Gastroesophageal sphincter (tissue), 4 donors: ENCODE data around the gene ZNF394. TPM values are rescaled to one million over a fixed set of nuclear protein-coding genes. Genes with fewer than 3 reads are reported as not detected.

Experiments
- ATAC-seq: fragments of 150-250 bp; one replicate; pipeline ENCODE4 v1.9.1; 2016; ENCODE audit warnings: mild to moderate bottlenecking, moderate library complexity
- H3K27ac ChIP-seq, 4 donors: fragments of 200-600 bp; sonication (generic) in 3 of 4; 1 replicate in 3 of 4; 2 replicates in 1 of 4; pipeline ENCODE4 v1.5.1; 2016 to 2019
- H3K27me3 ChIP-seq: fragments of 200-600 bp; sonication (generic); one replicate; pipeline ENCODE4 v1.5.1; 2019
- H3K36me3 ChIP-seq, 2 donors: fragments of 200-600 bp; sonication (generic); one replicate each; pipeline ENCODE4 v1.5.1; 2019; ENCODE audit warnings: control low read depth in 1 of 2
- H3K4me1 ChIP-seq, 3 donors: fragments of 200-600 bp; sonication (generic); 1 replicate in 2 of 3; 2 replicates in 1 of 3; pipeline ENCODE4 v1.5.1; 2016 to 2019; ENCODE audit warnings: control low read depth in 2 of 3
- H3K4me3 ChIP-seq, 2 donors: fragments of 200-600 bp; sonication (generic); one replicate each; pipeline ENCODE4 v1.5.1; 2019; ENCODE audit warnings: mild to moderate bottlenecking in 1 of 2, moderate library complexity in 1 of 2
- H3K9me3 ChIP-seq, 3 donors: fragments of 200-600 bp; sonication (generic); one replicate each; pipeline ENCODE4 v1.5.1; 2017 to 2019; ENCODE audit warnings: control low read depth in 2 of 3
- EP300 ChIP-seq: sonication (generic); formaldehyde crosslinking; IDR thresholded peaks from one replicate; pipeline ENCODE4 v1.6.1; 2017; ENCODE audit warnings: antibody characterized with exemption, mild to moderate bottlenecking
- POLR2A ChIP-seq, 2 donors: fragments of 450-650 bp; IDR thresholded peaks; one replicate each; pipeline ENCODE4 v1.6.1; 2017; ENCODE audit warnings: antibody characterized with exemption in 2 of 2, mild to moderate bottlenecking in 2 of 2, moderate library complexity in 1 of 2
- POLR2AphosphoS5 ChIP-seq: sonication (generic); formaldehyde crosslinking; IDR thresholded peaks from one replicate; pipeline ENCODE4 v1.6.1; 2017; ENCODE audit warnings: antibody characterized with exemption
- WGBS, 2 donors: methylation state at CpG; one replicate each; pipeline ENCODE4 v1.1.5; 2018; ENCODE audit warnings: low coverage in 1 of 2; 5-methylcytosine and 5-hydroxymethylcytosine counted together
- total RNA-seq, 4 donors: library from RNA; depleted of rRNA; stranded (reverse); fragments of >200 nt; gene quantifications; one replicate each; pipeline ENCODE4 v1.1.0, GENCODE V29; 2016
- TF ChIP-seq, protein P1 (sequence below), 4 experiments: fragments of 200-600 bp in 2 of 4; fragments of 450-650 bp in 2 of 4; sonication (generic) in 1 of 4; IDR thresholded peaks; one replicate each; pipeline ENCODE4 v1.5.1; 2017 to 2019; ENCODE audit warnings: antibody characterized with exemption in 4 of 4, mild to moderate bottlenecking in 2 of 4, moderate library complexity in 2 of 4

The ZNF394 gene
- total RNA-seq, 4 donors from 2014 or later, result 29.9 to 54.1 (median 45.1) TPM

DNA sequence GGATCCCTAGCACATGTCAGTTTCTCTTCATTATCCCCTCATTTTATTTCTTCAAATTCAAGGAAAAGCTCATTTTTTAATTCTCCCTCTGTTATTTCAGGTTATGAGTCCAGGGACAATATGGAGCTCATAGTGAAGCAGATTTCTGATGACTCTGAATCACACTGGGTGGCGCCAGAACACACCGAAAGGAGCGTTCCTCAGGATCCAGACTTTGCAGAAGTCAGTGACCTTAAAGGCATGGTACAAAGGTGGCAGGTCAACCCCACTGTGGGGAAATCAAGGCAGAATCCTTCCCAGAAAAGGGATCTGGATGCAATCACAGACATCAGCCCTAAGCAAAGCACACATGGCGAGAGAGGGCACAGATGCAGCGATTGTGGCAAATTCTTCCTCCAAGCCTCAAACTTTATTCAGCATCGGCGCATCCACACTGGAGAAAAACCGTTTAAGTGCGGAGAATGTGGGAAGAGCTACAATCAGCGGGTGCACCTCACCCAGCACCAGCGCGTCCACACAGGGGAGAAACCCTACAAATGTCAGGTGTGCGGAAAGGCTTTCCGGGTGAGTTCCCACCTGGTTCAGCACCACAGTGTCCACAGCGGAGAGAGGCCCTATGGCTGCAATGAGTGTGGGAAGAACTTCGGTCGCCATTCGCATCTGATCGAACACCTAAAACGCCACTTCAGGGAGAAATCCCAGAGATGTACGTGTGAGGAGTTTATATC lies 25.8 kb upstream of the ZNF394 start:
- 82 to 91% methylated on average over 9 to 14 of the region's 21 CpGs for WGBS, 2 donors
- TF ChIP-seq POLR2AphosphoS5, result no peak
- TF ChIP-seq POLR2A (IDR thresholded peaks at IDR 0.05), result no peak
- no peak for TF ChIP-seq EP300
- H3K27ac ChIP-seq, result no peak overlapping the region
- H3K27me3 ChIP-seq, result no peaks in the 10 kb centered on the region
- no peak overlapping the region for H3K4me3 ChIP-seq
- peaks cover 0 to 24% (median 0%) of the 10 kb centered on the region in 3 donors for H3K9me3 ChIP-seq
- H3K4me1 ChIP-seq, result no peaks in the 10 kb centered on the region
- ATAC-seq, result no peak
- peaks cover 0 to 93% of the 10 kb centered on the region in 2 donors for H3K36me3 ChIP-seq

DNA sequence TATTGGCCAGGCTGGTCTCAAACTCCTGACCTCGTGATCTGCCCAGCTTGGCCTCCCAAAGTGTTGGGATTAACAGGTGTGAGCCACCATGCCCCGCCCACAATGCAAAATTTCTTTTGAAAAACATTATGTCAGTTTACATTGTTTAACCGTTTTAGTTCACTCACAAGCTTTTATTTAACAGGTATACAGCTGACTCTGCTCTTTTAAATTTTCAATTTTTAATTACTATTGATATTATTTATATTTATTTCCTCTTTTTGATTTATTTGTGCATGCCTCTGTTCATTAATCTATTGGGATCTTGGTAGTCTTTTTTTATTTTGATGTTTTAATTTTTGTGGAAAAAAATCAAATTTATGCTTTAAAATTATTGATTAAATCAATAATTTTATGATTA lies 21.3 kb upstream of the ZNF394 start:
- Histone ChIP-seq H3K4me3 (no peak overlapping the region), H3K9me3 (no peaks in the 10 kb centered on the region), H3K27me3 (no peaks in the 10 kb centered on the region), H3K27ac (no peak overlapping the region), H3K4me1 (no peaks in the 10 kb centered on the region), H3K36me3 (peaks cover 0 to 93% of the 10 kb centered on the region in 2 donors)
- 98 to 100% methylated on average over 3 of the region's 3 CpGs for WGBS, 2 donors
- TF ChIP-seq EP300 (no peak), POLR2A (IDR thresholded peaks at IDR 0.05) (no peak), POLR2AphosphoS5 (no peak)
- TF ChIP-seq, protein P1, sequence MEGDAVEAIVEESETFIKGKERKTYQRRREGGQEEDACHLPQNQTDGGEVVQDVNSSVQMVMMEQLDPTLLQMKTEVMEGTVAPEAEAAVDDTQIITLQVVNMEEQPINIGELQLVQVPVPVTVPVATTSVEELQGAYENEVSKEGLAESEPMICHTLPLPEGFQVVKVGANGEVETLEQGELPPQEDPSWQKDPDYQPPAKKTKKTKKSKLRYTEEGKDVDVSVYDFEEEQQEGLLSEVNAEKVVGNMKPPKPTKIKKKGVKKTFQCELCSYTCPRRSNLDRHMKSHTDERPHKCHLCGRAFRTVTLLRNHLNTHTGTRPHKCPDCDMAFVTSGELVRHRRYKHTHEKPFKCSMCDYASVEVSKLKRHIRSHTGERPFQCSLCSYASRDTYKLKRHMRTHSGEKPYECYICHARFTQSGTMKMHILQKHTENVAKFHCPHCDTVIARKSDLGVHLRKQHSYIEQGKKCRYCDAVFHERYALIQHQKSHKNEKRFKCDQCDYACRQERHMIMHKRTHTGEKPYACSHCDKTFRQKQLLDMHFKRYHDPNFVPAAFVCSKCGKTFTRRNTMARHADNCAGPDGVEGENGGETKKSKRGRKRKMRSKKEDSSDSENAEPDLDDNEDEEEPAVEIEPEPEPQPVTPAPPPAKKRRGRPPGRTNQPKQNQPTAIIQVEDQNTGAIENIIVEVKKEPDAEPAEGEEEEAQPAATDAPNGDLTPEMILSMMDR (IDR thresholded peaks at IDR 0.05), result no peak
- no peak for ATAC-seq

DNA sequence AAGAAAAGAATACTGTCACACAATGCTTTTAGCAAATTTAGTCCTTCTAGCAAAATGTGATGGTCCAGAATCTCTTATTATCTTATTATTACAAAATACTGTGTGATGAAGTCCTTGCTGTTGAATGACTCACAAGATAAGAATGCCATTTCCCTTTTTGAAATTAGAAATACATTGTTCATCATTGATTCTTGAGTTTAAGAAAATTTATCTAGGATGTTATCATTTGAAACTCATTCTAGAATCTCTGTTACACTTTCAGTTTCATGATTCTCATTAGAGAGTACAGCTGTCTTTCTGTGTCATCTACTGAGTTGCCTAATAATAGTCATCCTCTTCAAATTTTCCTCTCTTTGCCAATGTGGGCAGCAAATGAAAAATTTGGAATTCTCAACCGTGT lies 14.0 kb upstream of the ZNF394 start:
- ATAC-seq, result no peak
- WGBS, 2 donors, result 91 to 93% methylated on average over 1 of the region's 1 CpG
- H3K27ac ChIP-seq, result no peak overlapping the region
- TF ChIP-seq, protein P1 (IDR thresholded peaks at IDR 0.05), result no peak
- TF ChIP-seq EP300 (no peak), POLR2AphosphoS5 (no peak), POLR2A (IDR thresholded peaks at IDR 0.05) (no peak)
- no peaks in the 10 kb centered on the region for H3K4me1 ChIP-seq
- H3K4me3 ChIP-seq, result no peak overlapping the region
- H3K9me3 ChIP-seq, result no peaks in the 10 kb centered on the region
- H3K27me3 ChIP-seq, result no peaks in the 10 kb centered on the region
- H3K36me3 ChIP-seq, result peaks cover 0 to 97% of the 10 kb centered on the region in 2 donors

DNA sequence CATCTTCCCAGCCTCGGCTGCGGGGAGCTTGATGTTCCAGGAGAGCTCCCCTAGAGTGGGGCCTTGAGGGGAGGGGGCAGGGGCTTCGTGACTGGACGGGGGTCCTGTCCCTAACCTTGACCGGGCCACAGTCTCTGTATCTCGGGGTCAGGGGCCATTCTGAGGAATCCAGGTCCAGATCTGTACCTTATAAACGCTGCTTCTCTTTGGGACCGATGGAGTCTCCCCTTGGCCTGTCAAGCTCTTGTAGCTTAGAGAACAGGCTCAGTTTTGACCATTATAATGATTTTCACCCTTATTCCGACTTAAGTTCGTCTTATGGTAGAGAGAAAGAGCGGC lies 5.2 kb upstream of the ZNF394 start:
- 0 to 2% methylated on average over 5 to 6 of the region's 11 CpGs for WGBS, 2 donors
- peak overlapping the region; percentile 75 to 86 for H3K4me3 ChIP-seq
- H3K27me3 ChIP-seq, result no peaks in the 10 kb centered on the region
- H3K36me3 ChIP-seq, result peaks cover 0 to 10% of the 10 kb centered on the region in 2 donors
- TF ChIP-seq POLR2A (IDR thresholded peaks at IDR 0.05), result no peak
- TF ChIP-seq POLR2AphosphoS5, result no peak
- no peak for TF ChIP-seq EP300
- TF ChIP-seq, protein P1 (IDR thresholded peaks at IDR 0.05), result no peak
- no peaks in the 10 kb centered on the region for H3K9me3 ChIP-seq
- ATAC-seq, result no peak
- H3K4me1 ChIP-seq, result peaks cover 0 to 48% (median 25%) of the 10 kb centered on the region in 3 donors
- peak overlapping the region; percentile 63 to 98 (median 93) for H3K27ac ChIP-seq

DNA sequence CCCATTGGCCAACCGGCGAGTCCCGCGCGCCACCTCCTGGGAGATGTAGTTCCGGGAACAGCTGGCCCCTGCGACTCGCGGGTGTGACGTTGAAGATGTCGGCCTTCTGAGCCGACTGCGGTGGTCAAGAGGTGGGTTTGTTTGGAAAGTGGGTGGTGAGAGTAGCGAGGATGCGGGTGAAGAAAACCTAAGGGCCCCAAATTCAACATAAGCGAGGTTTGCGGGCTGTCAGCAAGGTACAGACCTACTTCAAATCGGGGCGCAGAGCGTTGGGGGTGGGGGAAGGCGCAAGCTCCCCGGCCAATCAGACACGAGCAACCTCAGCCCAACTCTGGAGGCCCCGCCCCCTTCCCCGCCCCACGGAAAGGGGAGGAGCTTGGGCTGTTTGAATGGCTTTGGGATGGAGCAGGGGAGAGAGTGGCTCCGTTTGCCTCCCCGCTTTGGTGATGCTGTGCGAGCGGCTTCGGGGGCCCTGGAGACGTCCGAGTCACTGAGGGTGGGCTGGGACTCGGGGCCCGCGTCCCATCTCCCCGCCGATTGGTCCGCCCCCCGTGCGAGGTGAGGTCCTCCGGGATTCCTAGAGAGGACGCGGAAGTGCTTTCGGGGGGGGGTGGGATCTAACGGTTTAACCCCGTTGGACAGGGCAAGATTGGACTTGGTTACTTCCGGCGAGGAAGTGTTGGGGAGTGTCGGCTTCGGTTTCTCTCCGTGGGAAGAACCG lies 4.7 kb upstream of the ZNF394 start, which contains the start of gene ZKSCAN5:
Gene ZKSCAN5, plus strand, starts transcription at position 60 of the 721 bp plus-strand sequence. CDS start 1,383 bp downstream, outside the sequence.
- Histone ChIP-seq H3K4me3 (peak within 1 kb of the TSS; percentile 75 to 86), H3K36me3 (peaks cover 0 to 5% of the 10 kb centered on the region in 2 donors), H3K9me3 (no peaks in the 10 kb centered on the region), H3K27ac (peak within 1 kb of the TSS; percentile 63 to 98 (median 93)), H3K27me3 (no peaks in the 10 kb centered on the region), H3K4me1 (peaks cover 0 to 48% (median 25%) of the 10 kb centered on the region in 3 donors)
- 0% methylated on average over 19 of the region's 53 CpGs; no CpG with 5 or more reads in 1 of the 2 donors for WGBS, 2 donors
- TF ChIP-seq POLR2A (IDR thresholded peaks at IDR 0.05) (peak; percentile 49 to 72), POLR2AphosphoS5 (peak; percentile 90), EP300 (no peak)
- TF ChIP-seq, protein P1 (IDR thresholded peaks at IDR 0.05), result peak in 1 of 4 experiments; percentile 15
- ATAC-seq, result peak; percentile 96
